Caco-2 (cell line): ENCODE measurements around the gene ESRRB. TPM values are rescaled to one million over a fixed set of nuclear protein-coding genes. Genes with fewer than 3 reads are reported as not detected.

Experiments used
- BruUV-seq: library from RNA; stranded (reverse); fragments of 400-500 nt; replicated peaks from 2 replicates; lab custom pipeline; 2021; lab: Mats Ljungman, UMichigan
- CTCF ChIA-PET: fragments of 300-600 bp; sonication (Branson Sonifier 250); formaldehyde crosslinking; loops from one replicate; lab custom pipeline; 2022; ENCODE audit warnings: antibody characterized with exemption; lab: Charles Lee
- POLR2A ChIA-PET: fragments of 300-600 bp; sonication (Branson Sonifier 250); formaldehyde crosslinking; loops from one replicate; lab custom pipeline; 2022; ENCODE audit warnings: antibody characterized with exemption; lab: Charles Lee
- DNase-seq, 2 experiments: peaks; one replicate each; pipeline versions ENCODE4 v3.0.0 to v3.0.0-alpha.2; 2020 to 2022
- H3K27me3 ChIP-seq: replicated peaks from 2 replicates; pipeline ENCODE4 v1.6.0; 2011; ENCODE audit warnings: low read length; ENCODE audit not compliant: control insufficient read depth, insufficient read depth
- H3K36me3 ChIP-seq: 2 replicates; pipeline ENCODE4 v1.5.1; 2011; ENCODE audit warnings: low read length; ENCODE audit not compliant: control insufficient read depth, insufficient read depth
- H3K4me1 ChIP-seq: fragments of 250-450 bp; sonication (Bioruptor Pico); 2 replicates; pipeline ENCODE4 v1.5.1; 2020; ENCODE audit warnings: mild to moderate bottlenecking
- H3K4me3 ChIP-seq: 2 replicates; pipeline ENCODE4 v1.5.1; 2011; ENCODE audit warnings: low read depth, mild to moderate bottlenecking, control low read depth, low read length
- H3K9me3 ChIP-seq: fragments of 250-450 bp; sonication (Bioruptor Pico); 2 replicates; pipeline ENCODE4 v1.5.1; 2020; ENCODE audit warnings: mild to moderate bottlenecking, moderate library complexity
- H3K27ac Mint-ChIP-seq: one replicate; pipeline ENCODE4 v1.8.0; 2022; ENCODE audit warnings: mixed read lengths; ENCODE audit not compliant: unreplicated experiment
- H3K27me3 Mint-ChIP-seq: one replicate; pipeline ENCODE4 v1.8.0; 2022; ENCODE audit warnings: mixed read lengths; ENCODE audit not compliant: insufficient read depth, unreplicated experiment
- H3K36me3 Mint-ChIP-seq: one replicate; pipeline ENCODE4 v1.8.0; 2022; ENCODE audit warnings: mild to moderate bottlenecking, mixed read lengths; ENCODE audit not compliant: insufficient read depth, unreplicated experiment
- H3K4me1 Mint-ChIP-seq: one replicate; pipeline ENCODE4 v1.8.0; 2022; ENCODE audit warnings: low read depth, mixed read lengths; ENCODE audit not compliant: unreplicated experiment
- H3K4me3 Mint-ChIP-seq: one replicate; pipeline ENCODE4 v1.8.0; 2022; ENCODE audit warnings: mild to moderate bottlenecking, moderate library complexity, mixed read lengths; ENCODE audit not compliant: unreplicated experiment
- H3K9me3 Mint-ChIP-seq: one replicate; pipeline ENCODE4 v1.8.0; 2022; ENCODE audit warnings: mixed read lengths; ENCODE audit not compliant: unreplicated experiment
- intact Hi-C: fragments of 100-400 bp; cut with micrococcal nuclease; formaldehyde crosslinking; loops from one replicate; pipeline ENCODE4 v1.10.0; 2022; ENCODE audit not compliant: unreplicated experiment
- total RNA-seq: library from RNA; stranded (reverse); gene quantifications from 2 replicates; pipeline ENCODE4 v1.2.3, GENCODE V29; 2022
- TF ChIP-seq, protein P1 (sequence below), 2 experiments: fragments of 200-600 bp in 1 of 2; IDR thresholded peaks; 1 replicate in 1 of 2; 2 replicates in 1 of 2; pipeline versions ENCODE4 v1.5.1 to v1.8.0; 2011 to 2022; ENCODE audit warnings: antibody characterized with exemption in 1 of 2, control low read depth in 1 of 2, inconsistent platforms in 1 of 2, low read depth in 1 of 2, low read length in 1 of 2, mild to moderate bottlenecking in 1 of 2, moderate library complexity in 1 of 2; ENCODE audit not compliant: insufficient read depth in 1 of 2, severe bottlenecking in 1 of 2, unreplicated experiment in 1 of 2

The ESRRB gene
- total RNA-seq, 1 experiment from 2014 or later, result not detected

DNA sequence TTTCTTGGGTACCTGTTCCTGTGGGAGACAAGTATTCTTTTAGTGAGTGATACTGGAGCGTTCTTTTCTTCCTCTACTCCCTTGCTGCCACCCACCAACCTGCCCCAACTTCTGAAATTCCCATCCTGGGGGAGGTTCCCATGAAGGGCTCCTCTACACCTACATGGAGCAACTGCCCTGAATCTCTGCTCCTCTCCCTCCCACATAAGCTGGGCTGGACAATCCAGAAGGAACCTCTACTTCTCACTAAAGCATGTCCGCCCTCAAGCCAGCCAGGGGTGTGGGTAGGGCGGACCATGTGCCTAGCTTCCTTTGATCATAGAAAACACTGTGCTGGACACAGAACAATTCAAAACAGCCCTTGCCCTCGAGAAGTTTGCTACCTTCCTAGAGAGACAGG is 25.9 kb upstream of the ESRRB start:
- Histone ChIP-seq H3K27me3 (no peaks in the 10 kb centered on the region), H3K36me3 (no peaks in the 10 kb centered on the region), H3K4me1 (no peaks in the 10 kb centered on the region), H3K9me3 (no peaks in the 10 kb centered on the region), H3K4me3 (no peak overlapping the region)
- Mint-ChIP-seq H3K4me1 (no peaks in the 10 kb centered on the region), H3K36me3 (no peaks in the 10 kb centered on the region), H3K9me3 (no peaks in the 10 kb centered on the region), H3K27me3 (peaks cover 12% of the 10 kb centered on the region), H3K4me3 (no peak overlapping the region), H3K27ac (no peak overlapping the region)
- intact Hi-C loops, result no loop called here
- ChIA-PET POLR2A (no interaction called here), CTCF (interaction anchor here (0.9 kb wide), 1 partner anchor 299 kb away, joined by 3 read pairs; no protein-coding TSS in a partner anchor)
- DNase-seq, result no peak
- TF ChIP-seq, protein P1, sequence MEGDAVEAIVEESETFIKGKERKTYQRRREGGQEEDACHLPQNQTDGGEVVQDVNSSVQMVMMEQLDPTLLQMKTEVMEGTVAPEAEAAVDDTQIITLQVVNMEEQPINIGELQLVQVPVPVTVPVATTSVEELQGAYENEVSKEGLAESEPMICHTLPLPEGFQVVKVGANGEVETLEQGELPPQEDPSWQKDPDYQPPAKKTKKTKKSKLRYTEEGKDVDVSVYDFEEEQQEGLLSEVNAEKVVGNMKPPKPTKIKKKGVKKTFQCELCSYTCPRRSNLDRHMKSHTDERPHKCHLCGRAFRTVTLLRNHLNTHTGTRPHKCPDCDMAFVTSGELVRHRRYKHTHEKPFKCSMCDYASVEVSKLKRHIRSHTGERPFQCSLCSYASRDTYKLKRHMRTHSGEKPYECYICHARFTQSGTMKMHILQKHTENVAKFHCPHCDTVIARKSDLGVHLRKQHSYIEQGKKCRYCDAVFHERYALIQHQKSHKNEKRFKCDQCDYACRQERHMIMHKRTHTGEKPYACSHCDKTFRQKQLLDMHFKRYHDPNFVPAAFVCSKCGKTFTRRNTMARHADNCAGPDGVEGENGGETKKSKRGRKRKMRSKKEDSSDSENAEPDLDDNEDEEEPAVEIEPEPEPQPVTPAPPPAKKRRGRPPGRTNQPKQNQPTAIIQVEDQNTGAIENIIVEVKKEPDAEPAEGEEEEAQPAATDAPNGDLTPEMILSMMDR (IDR thresholded peaks at IDR 0.05; ENCODE audit: insufficient read depth in 1 of 2, low read depth in 1 of 2, low read length in 1 of 2, severe bottlenecking in 1 of 2, unreplicated experiment in 1 of 2), result no peak
- no TSS peak for BruUV-seq

- Mint-ChIP-seq H3K27me3 (peaks cover 12% of the 10 kb centered on the region), H3K4me3 (no peak overlapping the region), H3K36me3 (no peaks in the 10 kb centered on the region), H3K9me3 (no peaks in the 10 kb centered on the region), H3K4me1 (no peaks in the 10 kb centered on the region), H3K27ac (no peak overlapping the region)
- ChIA-PET CTCF (interaction anchor here (0.9 kb wide), 1 partner anchor 300 kb away, joined by 3 read pairs; no protein-coding TSS in a partner anchor), POLR2A (no interaction called here)
- H3K4me1 ChIP-seq, result no peaks in the 10 kb centered on the region
- no peaks in the 10 kb centered on the region for H3K36me3 ChIP-seq
- no peak overlapping the region for H3K4me3 ChIP-seq
- no peaks in the 10 kb centered on the region for H3K9me3 ChIP-seq
- no peak for DNase-seq
- no peaks in the 10 kb centered on the region for H3K27me3 ChIP-seq
- intact Hi-C loops, result no loop called here
- no TSS peak for BruUV-seq
- TF ChIP-seq, protein P1 (IDR thresholded peaks at IDR 0.05; ENCODE audit: insufficient read depth in 1 of 2, low read depth in 1 of 2, low read length in 1 of 2, severe bottlenecking in 1 of 2, unreplicated experiment in 1 of 2), result no peak
These were observed 25.3 kb upstream of the ESRRB start for GRCh38 chr14:76350671-76351070.

- Mint-ChIP-seq H3K27ac (no peak overlapping the region), H3K4me1 (no peaks in the 10 kb centered on the region), H3K36me3 (no peaks in the 10 kb centered on the region), H3K4me3 (no peak overlapping the region), H3K27me3 (peaks cover 12% of the 10 kb centered on the region), H3K9me3 (no peaks in the 10 kb centered on the region)
- H3K4me1 ChIP-seq, result no peaks in the 10 kb centered on the region
- no peaks in the 10 kb centered on the region for H3K9me3 ChIP-seq
- no TSS peak for BruUV-seq
- intact Hi-C loops, result loop anchor here (1.0 kb wide), 1 partner anchor 302 kb away; no protein-coding TSS in a partner anchor
- POLR2A ChIA-PET, result no interaction called here
- no peaks in the 10 kb centered on the region for H3K27me3 ChIP-seq
- CTCF ChIA-PET, result interaction anchor here (1.9 kb wide), 1 partner anchor 301 kb away, joined by 7 read pairs; no protein-coding TSS in a partner anchor
- no peaks in the 10 kb centered on the region for H3K36me3 ChIP-seq
- H3K4me3 ChIP-seq, result no peak overlapping the region
- DNase-seq, result no peak
- TF ChIP-seq, protein P1 (IDR thresholded peaks at IDR 0.05; ENCODE audit: insufficient read depth in 1 of 2, low read depth in 1 of 2, low read length in 1 of 2, severe bottlenecking in 1 of 2, unreplicated experiment in 1 of 2), result no peak
These were observed 24.0 kb upstream of the ESRRB start for GRCh38 chr14:76351941-76352340.
